ENCODE measurements around the gene ERVH48-1.

Gene ERVH48-1

GRCh38 chr21:42868196-42868595, 57.2 kb downstream of the ERVH48-1 start:
- in situ Hi-C loops (cut with HindIII; ENCODE audit: low sequenced_read_pairs): no loop called here
- no peak overlapping the region for H3K4me3 ChIP-seq (ENCODE audit: low read depth, low read length)
- no peak for TF ChIP-seq CTCF (IDR thresholded peaks at IDR 0.05; ENCODE audit: low read depth, low read length)
- no peak for DNase-seq (ENCODE audit: low read depth, low spot score)
